Nephron progenitor cell (in vitro differentiated cells): ENCODE results near the gene SLC12A5.

Experiments
- DNase-seq: peaks from one replicate; pipeline ENCODE4 v3.0.0; 2021
- H3K27ac Mint-ChIP-seq: 2 replicates; pipeline ENCODE4 v1.8.0; 2021; ENCODE audit warnings: mild to moderate bottlenecking, moderate library complexity, mixed read lengths
- H3K27me3 Mint-ChIP-seq: 2 replicates; pipeline ENCODE4 v1.8.0; 2021; ENCODE audit warnings: mild to moderate bottlenecking, low read depth, mixed read lengths; ENCODE audit not compliant: poor library complexity
- H3K36me3 Mint-ChIP-seq: 2 replicates; pipeline ENCODE4 v1.8.0; 2021; ENCODE audit warnings: low read depth, mixed read lengths
- H3K4me1 Mint-ChIP-seq: 2 replicates; pipeline ENCODE4 v1.8.0; 2021; ENCODE audit warnings: mixed read lengths
- H3K4me3 Mint-ChIP-seq: 2 replicates; pipeline ENCODE4 v1.8.0; 2021; ENCODE audit warnings: mild to moderate bottlenecking, moderate library complexity, mixed read lengths
- H3K9me3 Mint-ChIP-seq: 2 replicates; pipeline ENCODE4 v1.8.0; 2021; ENCODE audit warnings: mild to moderate bottlenecking, moderate library complexity, mixed read lengths
- TF ChIP-seq, protein P1 (sequence below): fragments of 200-600 bp; sonication (generic); IDR thresholded peaks from 2 replicates; pipeline ENCODE4 v1.5.0; 2021; ENCODE audit warnings: antibody characterized with exemption

SLC12A5 gene

DNA sequence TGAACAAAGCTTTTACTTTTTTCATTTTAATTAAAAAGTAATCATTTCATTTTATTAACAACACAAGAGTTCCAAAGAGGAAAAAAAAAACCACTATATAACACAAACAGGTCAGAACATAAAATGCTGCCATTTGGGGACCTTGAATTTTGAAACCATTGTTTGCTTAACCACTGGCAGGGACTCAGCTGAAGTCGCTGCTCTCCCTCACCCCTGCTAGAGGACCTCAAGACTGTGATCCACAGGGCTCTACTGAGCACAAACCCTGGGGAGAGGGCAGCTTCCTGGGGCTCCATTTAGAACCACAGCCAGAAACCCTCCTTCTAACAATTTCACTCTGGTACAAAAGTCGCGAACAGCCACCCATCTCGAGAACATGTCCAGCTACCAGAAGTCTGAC, 32.0 kb downstream of the SLC12A5 start:
- peaks cover 67% of the 10 kb centered on the region for H3K36me3 Mint-ChIP-seq
- peaks cover 14% of the 10 kb centered on the region for H3K4me1 Mint-ChIP-seq
- H3K27ac Mint-ChIP-seq: no peak overlapping the region
- peaks cover 65% of the 10 kb centered on the region for H3K27me3 Mint-ChIP-seq
- DNase-seq: no peak
- H3K4me3 Mint-ChIP-seq: no peak overlapping the region
- TF ChIP-seq, protein P1, sequence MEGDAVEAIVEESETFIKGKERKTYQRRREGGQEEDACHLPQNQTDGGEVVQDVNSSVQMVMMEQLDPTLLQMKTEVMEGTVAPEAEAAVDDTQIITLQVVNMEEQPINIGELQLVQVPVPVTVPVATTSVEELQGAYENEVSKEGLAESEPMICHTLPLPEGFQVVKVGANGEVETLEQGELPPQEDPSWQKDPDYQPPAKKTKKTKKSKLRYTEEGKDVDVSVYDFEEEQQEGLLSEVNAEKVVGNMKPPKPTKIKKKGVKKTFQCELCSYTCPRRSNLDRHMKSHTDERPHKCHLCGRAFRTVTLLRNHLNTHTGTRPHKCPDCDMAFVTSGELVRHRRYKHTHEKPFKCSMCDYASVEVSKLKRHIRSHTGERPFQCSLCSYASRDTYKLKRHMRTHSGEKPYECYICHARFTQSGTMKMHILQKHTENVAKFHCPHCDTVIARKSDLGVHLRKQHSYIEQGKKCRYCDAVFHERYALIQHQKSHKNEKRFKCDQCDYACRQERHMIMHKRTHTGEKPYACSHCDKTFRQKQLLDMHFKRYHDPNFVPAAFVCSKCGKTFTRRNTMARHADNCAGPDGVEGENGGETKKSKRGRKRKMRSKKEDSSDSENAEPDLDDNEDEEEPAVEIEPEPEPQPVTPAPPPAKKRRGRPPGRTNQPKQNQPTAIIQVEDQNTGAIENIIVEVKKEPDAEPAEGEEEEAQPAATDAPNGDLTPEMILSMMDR: no peak
- H3K9me3 Mint-ChIP-seq: no peaks in the 10 kb centered on the region

DNA sequence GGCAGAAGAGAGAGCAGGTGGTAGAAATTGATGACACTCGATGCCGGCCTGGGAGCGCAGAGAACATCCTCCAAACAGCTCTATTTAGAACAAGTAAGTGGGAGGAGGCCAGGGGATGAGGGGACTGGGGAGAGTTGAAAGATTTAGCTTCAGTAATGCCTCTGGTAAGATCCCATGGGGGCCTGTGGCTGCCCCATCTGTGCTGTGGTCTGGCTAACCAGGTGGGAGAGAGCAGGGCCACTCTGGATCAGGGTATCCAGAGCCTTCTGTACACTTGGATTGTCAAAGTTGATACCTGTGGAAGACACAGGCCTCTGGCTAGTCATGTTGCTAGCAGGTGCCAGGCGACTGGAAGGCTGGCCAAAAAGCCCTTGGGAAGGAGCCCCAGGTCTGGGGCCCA, 33.1 kb downstream of the SLC12A5 start:
- DNase-seq: no peak
- TF ChIP-seq, protein P1: no peak
- Mint-ChIP-seq H3K27me3 (peaks cover 54% of the 10 kb centered on the region), H3K4me3 (no peak overlapping the region), H3K9me3 (no peaks in the 10 kb centered on the region), H3K27ac (no peak overlapping the region), H3K4me1 (peaks cover 14% of the 10 kb centered on the region), H3K36me3 (peaks cover 71% of the 10 kb centered on the region)

DNA sequence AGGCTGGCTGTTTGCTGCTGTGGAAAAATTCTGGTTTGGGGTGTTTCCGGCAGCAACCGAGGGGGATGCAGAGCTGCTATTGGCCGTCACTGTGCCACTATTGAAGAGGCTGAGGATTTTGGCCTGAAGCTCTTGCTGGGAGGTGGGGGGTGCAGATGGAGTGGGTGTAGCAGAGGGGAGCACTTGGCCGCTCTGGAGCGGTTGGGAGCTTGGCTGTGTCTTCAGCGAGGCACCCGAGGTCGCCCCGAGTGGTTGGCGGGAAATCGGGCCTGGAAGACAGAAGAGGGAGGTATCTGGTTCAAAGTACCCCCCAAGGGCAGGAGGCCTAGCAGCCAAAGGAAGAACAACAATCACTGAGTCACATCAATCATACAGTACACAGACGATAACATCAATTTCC, 33.6 kb downstream of the SLC12A5 start:
- H3K27ac Mint-ChIP-seq: no peak overlapping the region

DNA sequence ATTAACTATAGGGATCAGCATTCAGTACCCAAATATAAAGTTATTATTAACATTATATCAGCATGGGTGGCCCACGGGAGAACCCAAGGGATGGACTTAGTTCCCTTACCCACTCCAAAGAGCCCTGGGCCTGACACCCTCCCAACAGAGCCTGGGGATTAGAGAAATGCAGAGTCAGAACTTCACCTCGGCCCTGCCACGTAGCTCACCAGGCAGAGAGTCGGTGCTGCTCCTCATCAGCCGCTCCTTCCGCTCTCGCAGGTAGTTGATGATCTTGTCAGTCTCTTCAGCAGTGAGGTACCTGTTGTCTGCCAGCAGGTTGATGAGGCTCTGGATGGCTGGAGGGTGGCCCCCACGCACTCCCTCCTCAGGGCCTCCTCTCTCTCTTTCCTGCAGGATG, 34.1 kb downstream of the SLC12A5 start:
- H3K9me3 Mint-ChIP-seq: no peaks in the 10 kb centered on the region
- TF ChIP-seq, protein P1: no peak
- H3K27me3 Mint-ChIP-seq: peaks cover 44% of the 10 kb centered on the region
- peaks cover 74% of the 10 kb centered on the region for H3K36me3 Mint-ChIP-seq
- no peak overlapping the region for H3K4me3 Mint-ChIP-seq
- no peak overlapping the region for H3K27ac Mint-ChIP-seq
- no peak for DNase-seq
- H3K4me1 Mint-ChIP-seq: peaks cover 14% of the 10 kb centered on the region

More for the DNA sequence above, 33.6 kb downstream of the SLC12A5 start:
- Mint-ChIP-seq H3K36me3 (peaks cover 71% of the 10 kb centered on the region), H3K27me3 (peaks cover 49% of the 10 kb centered on the region), H3K4me3 (no peak overlapping the region), H3K4me1 (peaks cover 14% of the 10 kb centered on the region), H3K9me3 (no peaks in the 10 kb centered on the region)
- no peak for DNase-seq
- TF ChIP-seq, protein P1: no peak

DNA sequence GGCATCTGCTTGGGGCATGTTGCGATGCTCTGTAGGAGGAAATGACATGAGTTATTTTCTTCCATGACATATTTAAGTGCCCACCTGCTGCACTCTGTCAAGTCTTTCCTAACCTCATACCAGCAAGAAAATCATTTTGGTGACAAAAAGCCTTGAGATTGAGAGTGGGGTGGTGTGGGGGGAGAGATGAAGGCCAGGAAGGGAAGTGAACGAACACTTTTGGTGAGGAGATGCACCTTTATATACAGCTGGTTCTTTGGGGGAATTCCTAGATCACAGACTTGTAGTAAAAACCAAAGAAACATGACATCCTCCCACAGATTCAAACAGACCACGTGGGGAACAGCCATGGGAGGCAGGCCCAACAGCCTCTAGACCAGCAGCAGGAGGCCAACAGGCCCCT, 34.6 kb downstream of the SLC12A5 start:
- Mint-ChIP-seq H3K4me1 (peaks cover 14% of the 10 kb centered on the region), H3K4me3 (no peak overlapping the region), H3K27ac (no peak overlapping the region), H3K9me3 (no peaks in the 10 kb centered on the region), H3K36me3 (peaks cover 78% of the 10 kb centered on the region), H3K27me3 (peaks cover 39% of the 10 kb centered on the region)
- no peak for DNase-seq
- TF ChIP-seq, protein P1: no peak

DNA sequence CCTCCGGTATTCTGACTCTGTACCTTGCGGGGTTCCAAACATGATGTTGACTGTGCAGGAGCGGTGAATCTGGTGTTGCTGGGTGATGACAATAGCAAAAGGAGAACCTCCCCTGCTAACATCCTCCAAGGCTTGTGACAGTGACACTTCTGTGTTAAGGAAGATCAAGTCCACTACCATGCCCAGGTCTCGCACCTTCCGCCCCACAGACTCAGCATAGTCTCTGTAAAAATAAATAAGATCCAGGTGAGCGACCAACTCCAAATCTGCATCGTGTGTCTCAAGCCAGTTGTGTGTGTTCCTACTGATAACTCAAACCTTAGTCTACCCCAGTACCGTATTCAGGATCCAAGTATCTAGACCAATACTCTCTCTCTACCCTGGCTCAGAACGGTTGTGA, 36.0 kb downstream of the SLC12A5 start:
- Mint-ChIP-seq H3K36me3 (peaks cover 73% of the 10 kb centered on the region), H3K9me3 (no peaks in the 10 kb centered on the region), H3K27ac (no peak overlapping the region), H3K4me1 (peaks cover 10% of the 10 kb centered on the region), H3K27me3 (peaks cover 25% of the 10 kb centered on the region), H3K4me3 (no peak overlapping the region)
- TF ChIP-seq, protein P1: no peak
- DNase-seq: no peak
